ENCODE results near the gene NSD1.

DNA sequence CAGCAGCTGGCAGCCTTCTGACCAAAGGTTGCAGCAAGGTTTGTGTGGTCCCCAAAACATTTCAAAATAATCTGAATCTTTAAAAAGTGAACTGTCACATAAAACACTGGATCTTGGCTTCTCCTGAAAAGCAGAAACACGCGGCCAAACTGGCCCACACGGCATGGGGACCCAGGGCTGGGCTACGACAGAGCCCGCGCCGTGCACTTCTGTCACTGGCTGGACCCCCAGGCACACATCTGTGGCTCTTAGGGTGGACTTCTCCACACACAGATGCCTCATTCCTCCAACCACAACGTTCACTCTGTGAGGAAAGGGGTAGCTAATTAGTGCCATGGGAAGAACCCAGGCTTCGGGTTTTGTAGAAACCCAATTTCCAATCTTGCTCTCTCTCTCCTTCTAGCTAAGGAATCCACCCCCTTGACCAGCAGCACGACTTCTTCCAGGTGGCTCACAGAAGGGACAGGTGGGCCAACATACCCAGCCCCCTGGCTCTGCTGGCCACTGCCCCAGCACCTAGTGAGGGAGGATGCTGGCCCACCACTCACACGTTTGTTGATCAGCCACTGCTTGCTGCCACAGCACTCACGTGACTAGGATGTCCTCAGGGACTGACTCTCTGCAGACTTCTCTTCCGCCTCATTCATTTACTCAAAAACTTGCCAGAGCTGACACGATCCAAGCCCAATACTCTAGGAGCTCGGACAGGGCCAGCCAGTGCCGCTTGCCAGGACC is 200.0 kb downstream of the NSD1 start:
- TF ChIP-seq POLR2A (IDR thresholded peaks at IDR 0.05) (no peak), POLR2AphosphoS5 (IDR thresholded peaks at IDR 0.05) (no peak)
- TF ChIP-seq, protein P1, sequence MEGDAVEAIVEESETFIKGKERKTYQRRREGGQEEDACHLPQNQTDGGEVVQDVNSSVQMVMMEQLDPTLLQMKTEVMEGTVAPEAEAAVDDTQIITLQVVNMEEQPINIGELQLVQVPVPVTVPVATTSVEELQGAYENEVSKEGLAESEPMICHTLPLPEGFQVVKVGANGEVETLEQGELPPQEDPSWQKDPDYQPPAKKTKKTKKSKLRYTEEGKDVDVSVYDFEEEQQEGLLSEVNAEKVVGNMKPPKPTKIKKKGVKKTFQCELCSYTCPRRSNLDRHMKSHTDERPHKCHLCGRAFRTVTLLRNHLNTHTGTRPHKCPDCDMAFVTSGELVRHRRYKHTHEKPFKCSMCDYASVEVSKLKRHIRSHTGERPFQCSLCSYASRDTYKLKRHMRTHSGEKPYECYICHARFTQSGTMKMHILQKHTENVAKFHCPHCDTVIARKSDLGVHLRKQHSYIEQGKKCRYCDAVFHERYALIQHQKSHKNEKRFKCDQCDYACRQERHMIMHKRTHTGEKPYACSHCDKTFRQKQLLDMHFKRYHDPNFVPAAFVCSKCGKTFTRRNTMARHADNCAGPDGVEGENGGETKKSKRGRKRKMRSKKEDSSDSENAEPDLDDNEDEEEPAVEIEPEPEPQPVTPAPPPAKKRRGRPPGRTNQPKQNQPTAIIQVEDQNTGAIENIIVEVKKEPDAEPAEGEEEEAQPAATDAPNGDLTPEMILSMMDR (IDR thresholded peaks at IDR 0.05) = no peak

Data from sigmoid colon (tissue), 4 donors.